ENCODE measurements around the gene SIRPB1.
"Not testable (repeated sequence)": the region's sequence is repeated elsewhere in the genome, so short reads cannot be mapped to it uniquely, and the experiment has no call there.

SIRPB1 gene

DNA sequence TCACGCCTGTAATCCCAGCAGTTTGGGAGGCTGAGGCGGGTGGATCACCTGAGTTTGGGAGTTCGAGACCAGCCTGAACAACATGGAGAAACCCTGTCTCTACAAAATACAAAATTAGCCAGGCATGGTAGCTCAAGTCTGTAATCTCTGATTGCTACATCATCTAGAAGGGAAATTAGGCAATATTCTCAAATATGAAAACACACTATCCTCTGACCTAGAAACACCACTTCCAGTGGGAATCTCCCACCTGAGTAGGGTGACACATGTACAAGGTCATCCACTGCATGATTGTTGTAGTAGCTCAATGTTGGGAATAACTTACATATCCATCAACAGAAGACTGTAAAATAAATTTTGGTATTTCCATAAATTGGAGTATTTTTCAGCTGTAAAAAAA lies 43.2 kb downstream of the SIRPB1 start:
- no peak for TF ChIP-seq CTCF (IDR thresholded peaks at IDR 0.05; ENCODE audit: low read depth, low read length, missing control alignments)
- no peak for DNase-seq (ENCODE audit: low read depth)
- H3K4me3 ChIP-seq (ENCODE audit: low read depth, low read length), result no peak overlapping the region

DNA sequence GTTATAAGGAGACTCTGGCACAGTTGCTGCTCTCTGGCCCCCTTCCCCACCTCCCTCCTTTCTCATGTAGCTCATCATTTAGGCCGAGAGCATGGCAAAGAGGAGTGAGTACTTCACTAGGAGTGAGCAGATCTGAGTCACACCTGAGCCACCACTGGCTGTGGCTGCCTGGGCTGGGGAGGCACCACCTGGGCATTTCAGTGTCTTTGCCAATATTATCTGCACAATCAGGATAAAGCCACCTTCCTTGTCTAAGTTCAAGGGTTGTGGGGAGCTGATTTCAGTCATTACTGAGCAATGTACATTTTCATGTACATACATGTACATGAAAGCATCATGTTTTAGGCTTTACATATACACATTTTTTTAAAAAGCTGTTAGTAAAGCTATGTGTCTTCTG lies 43.8 kb downstream of the SIRPB1 start:
- H3K4me3 ChIP-seq (ENCODE audit: low read depth, low read length); DNase-seq (ENCODE audit: low read depth): not testable (repeated sequence)

GRCh38 chr20:1571583-1571982 lies 48.2 kb downstream of the SIRPB1 start:
- not testable (repeated sequence) for H3K4me3 ChIP-seq (ENCODE audit: low read depth, low read length); DNase-seq (ENCODE audit: low read depth)

Measured in GM12864 (cell line).